HG03571 (cell line): Measurements from ENCODE around the gene CADM1.

ENCODE experiments used
- ATAC-seq: cut with Tn5 transposase; IDR thresholded peaks from one replicate; pipeline ENCODE4 v1.9.1; 2021; ENCODE audit not compliant: unreplicated experiment

The CADM1 gene

GRCh38 chr11:115518983-115519628 is 14.9 kb upstream of the CADM1 start:
- ATAC-seq: no peak

- no peak for ATAC-seq
Observed at GRCh38 chr11:115515647-115516395, 11.6 kb upstream of the CADM1 start.

GRCh38 chr11:115506954-115507675 is 2.9 kb upstream of the CADM1 start:
- no peak for ATAC-seq

GRCh38 chr11:115505175-115505574 is 960 bp upstream of the CADM1 start:
- ATAC-seq: no peak

- ATAC-seq: no peak
Observed at GRCh38 chr11:115503886-115504275, 334 bp downstream of the CADM1 start.

DNA sequence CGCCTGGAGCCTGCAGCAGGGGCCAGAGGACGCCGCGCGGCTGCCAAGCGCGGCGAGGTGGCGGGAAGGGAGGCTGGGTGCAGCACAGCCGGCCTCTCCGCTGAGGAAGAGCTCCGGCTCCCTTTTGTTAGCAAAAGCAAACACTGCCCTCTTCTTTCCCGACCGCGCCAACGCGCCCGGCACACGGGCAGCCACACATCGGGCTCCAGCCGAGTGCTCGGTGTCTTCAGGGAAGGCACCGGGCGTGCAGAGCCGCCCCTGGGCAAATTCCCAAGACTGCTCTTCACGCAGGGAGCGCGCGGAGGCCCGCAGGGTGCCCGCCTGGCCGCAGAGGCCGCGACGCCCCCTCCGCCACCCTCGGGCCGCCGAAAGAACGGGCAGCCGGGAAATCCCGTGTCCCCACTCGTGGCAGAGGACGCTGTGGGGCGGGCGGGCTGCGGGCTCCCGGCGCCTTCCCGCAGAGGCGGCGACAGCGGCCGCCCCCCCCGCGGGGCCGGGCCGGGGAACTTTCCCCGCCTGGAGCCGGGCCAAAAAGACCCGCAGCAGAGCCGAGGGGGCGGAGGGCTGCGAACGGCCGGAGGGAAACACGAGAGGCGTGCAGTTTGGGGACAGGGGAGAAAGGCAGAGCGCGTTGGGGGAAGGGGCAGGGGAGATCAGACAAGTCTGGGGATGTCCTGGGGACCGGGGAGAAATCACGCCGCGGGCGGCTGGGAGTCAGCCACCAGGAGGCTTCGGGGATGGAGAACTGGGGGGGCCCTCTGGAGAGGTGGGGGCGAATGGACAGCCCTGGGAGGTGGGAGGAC is 931 bp downstream of the CADM1 start:
- no peak for ATAC-seq

GRCh38 chr11:115502636-115503082 is 1.6 kb downstream of the CADM1 start:
- no peak for ATAC-seq

- ATAC-seq: no peak
Observed at GRCh38 chr11:115501893-115502589, 2.2 kb downstream of the CADM1 start.

DNA sequence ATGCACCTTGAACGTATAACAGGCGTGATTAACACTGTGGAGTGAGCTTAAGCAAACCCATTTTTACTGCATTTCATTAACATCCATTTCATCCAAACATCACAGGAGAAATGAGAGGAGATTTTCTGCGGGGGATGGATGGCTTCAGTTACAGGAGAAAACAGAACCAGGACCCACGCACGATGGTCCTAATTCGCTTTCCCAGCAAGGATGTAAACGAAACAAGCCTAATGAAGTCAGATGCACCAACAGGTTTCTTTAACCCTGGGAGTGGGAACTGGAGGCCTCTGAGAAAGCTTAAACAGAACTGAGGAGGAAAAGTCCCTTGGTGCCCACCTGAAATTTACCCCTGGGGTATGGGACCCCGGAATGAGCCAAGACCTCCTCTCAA is 2.7 kb downstream of the CADM1 start:
- no peak for ATAC-seq

DNA sequence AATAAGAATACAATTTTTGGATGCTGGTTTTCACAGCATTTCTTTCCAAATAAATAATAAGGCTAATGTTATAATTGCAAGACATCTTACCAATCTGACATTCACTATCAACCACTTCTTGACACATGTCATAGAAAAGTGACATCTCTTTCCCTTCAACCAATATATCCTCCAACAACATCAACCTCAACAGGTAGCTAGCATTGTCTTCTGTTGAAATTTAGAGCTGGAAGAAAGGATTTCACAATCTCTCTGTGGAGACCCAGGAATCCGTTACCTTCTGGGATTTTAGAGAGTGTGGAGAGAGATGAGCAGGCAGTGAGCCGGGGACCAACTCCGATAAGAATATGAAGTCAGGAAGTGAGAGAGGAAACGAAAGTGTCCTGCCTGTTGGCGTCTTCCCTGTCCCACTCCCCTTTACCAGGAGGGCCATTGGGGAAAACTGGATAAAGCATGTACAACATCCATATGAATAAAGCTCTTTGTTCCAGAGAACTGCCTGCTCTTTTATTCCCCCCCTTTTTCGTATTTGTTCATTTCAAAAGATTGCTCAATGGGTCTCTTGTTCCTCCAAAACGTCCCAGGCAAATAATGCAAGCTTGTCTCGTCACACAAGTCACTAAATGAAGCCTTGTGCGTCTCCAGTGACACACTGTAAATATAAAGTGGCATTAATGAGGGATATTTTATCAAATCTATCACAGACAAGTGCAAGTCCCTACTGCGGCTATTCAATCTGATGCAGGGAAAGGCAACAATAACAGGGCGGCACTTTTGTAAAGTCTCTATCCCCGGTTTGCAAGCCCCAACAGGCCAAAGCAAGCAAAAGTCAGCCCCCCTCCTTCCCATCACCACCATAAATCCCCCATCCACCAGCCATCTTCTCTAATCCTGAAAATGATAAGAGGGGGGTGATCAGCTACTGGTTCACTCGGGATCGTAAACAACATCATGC is 3.4 kb downstream of the CADM1 start:
- no peak for ATAC-seq

DNA sequence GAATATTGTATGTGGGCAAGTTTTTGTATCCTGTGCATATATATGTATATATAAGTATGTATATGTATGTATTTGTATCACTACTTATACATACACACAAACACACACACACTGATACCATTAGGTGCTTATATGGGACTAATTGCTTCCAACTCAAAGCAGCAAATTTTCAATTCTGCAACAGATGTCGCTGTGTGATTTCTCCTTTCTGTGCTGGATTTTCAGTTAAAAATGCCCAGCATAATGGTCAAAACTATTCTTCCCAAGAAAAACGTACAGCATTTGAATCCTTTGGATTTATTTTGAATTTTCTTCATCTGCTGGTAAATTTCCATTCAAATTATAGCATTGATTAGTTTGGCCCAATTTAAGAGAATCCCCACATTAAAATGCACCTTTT is 4.3 kb downstream of the CADM1 start:
- ATAC-seq: no peak

DNA sequence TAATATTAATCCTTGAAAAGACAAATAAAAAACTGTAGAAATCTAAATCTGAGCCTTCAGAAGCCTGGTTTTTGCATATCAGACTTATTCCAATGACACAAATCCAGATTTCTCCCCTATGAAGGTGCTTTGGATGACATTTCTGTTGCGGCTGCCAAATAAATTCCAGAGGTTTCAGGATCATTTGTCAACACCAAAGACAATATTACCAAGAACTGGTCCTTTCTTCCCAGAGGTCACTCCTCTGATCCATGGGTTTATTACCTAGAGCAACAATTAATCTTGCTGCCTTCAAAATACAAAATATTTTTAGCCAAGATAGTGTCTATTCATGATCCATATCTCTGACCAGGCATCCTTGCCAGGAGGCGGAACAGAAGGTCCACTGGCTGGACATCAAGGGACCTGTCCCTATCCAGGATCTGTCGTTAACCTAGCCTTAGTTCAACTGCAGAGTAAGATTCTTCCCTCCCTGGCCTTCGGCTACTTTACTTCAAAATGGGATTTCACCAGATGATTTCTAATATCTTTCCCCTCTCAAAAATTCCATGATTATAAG is 4.9 kb downstream of the CADM1 start:
- no peak for ATAC-seq

GRCh38 chr11:115498354-115498753 is 5.9 kb downstream of the CADM1 start:
- ATAC-seq: no peak

- ATAC-seq: no peak
Observed at GRCh38 chr11:115497303-115497702, 6.9 kb downstream of the CADM1 start.

DNA sequence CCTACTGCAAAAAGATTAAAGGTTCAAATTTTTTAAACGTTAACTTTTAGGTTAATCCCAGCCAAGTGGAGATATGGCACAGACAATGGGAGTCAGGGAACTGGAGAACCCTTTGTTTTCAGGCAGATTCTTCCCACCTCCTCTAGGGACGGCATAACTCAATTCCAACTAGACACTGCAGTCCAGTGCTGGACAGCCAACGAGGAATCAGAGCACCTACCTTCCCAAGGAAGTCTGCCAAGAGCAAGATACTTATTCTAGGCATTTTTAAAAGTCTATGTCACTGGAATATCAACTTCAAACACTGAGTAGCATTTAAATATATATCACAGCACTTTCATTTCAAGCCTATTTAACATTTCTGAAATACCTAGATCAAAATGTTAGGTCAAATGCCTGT is 7.3 kb downstream of the CADM1 start:
- ATAC-seq: no peak

- no peak for ATAC-seq
Observed at GRCh38 chr11:115493905-115494304, 10.3 kb downstream of the CADM1 start.

- ATAC-seq: no peak
Observed at GRCh38 chr11:115493488-115493887, 10.7 kb downstream of the CADM1 start.

- no peak for ATAC-seq
Observed at GRCh38 chr11:115489466-115489865, 14.7 kb downstream of the CADM1 start.

GRCh38 chr11:115488945-115489344 is 15.3 kb downstream of the CADM1 start:
- no peak for ATAC-seq
